Measurements from ENCODE around the gene P2RY1. TPM values are rescaled to one million over a fixed set of nuclear protein-coding genes. Genes with fewer than 3 reads are reported as not detected.

The P2RY1 gene
- total and polyA plus RNA-seq, 2 experiments from 2014 or later: 15.2 to 59.8 TPM

GRCh38 chr3:152825566-152825965 is 9.4 kb upstream of the P2RY1 start (continued):
- TF ChIP-seq, protein P1, sequence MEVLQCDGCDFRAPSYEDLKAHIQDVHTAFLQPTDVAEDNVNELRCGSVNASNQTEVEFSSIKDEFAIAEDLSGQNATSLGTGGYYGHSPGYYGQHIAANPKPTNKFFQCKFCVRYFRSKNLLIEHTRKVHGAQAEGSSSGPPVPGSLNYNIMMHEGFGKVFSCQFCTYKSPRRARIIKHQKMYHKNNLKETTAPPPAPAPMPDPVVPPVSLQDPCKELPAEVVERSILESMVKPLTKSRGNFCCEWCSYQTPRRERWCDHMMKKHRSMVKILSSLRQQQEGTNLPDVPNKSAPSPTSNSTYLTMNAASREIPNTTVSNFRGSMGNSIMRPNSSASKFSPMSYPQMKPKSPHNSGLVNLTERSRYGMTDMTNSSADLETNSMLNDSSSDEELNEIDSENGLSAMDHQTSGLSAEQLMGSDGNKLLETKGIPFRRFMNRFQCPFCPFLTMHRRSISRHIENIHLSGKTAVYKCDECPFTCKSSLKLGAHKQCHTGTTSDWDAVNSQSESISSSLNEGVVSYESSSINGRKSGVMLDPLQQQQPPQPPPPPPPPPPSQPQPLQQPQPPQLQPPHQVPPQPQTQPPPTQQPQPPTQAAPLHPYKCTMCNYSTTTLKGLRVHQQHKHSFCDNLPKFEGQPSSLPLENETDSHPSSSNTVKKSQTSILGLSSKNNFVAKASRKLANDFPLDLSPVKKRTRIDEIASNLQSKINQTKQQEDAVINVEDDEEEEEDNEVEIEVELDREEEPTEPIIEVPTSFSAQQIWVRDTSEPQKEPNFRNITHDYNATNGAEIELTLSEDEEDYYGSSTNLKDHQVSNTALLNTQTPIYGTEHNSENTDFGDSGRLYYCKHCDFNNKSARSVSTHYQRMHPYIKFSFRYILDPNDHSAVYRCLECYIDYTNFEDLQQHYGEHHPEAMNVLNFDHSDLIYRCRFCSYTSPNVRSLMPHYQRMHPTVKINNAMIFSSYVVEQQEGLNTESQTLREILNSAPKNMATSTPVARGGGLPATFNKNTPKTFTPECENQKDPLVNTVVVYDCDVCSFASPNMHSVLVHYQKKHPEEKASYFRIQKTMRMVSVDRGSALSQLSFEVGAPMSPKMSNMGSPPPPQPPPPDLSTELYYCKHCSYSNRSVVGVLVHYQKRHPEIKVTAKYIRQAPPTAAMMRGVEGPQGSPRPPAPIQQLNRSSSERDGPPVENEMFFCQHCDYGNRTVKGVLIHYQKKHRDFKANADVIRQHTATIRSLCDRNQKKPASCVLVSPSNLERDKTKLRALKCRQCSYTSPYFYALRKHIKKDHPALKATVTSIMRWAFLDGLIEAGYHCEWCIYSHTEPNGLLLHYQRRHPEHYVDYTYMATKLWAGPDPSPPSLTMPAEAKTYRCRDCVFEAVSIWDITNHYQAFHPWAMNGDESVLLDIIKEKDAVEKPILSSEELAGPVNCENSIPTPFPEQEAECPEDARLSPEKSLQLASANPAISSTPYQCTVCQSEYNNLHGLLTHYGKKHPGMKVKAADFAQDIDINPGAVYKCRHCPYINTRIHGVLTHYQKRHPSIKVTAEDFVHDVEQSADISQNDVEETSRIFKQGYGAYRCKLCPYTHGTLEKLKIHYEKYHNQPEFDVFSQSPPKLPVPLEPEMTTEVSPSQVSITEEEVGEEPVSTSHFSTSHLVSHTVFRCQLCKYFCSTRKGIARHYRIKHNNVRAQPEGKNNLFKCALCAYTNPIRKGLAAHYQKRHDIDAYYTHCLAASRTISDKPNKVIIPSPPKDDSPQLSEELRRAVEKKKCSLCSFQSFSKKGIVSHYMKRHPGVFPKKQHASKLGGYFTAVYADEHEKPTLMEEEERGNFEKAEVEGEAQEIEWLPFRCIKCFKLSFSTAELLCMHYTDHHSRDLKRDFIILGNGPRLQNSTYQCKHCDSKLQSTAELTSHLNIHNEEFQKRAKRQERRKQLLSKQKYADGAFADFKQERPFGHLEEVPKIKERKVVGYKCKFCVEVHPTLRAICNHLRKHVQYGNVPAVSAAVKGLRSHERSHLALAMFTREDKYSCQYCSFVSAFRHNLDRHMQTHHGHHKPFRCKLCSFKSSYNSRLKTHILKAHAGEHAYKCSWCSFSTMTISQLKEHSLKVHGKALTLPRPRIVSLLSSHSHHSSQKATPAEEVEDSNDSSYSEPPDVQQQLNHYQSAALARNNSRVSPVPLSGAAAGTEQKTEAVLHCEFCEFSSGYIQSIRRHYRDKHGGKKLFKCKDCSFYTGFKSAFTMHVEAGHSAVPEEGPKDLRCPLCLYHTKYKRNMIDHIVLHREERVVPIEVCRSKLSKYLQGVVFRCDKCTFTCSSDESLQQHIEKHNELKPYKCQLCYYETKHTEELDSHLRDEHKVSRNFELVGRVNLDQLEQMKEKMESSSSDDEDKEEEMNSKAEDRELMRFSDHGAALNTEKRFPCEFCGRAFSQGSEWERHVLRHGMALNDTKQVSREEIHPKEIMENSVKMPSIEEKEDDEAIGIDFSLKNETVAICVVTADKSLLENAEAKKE (CRISPR knock-in tag; IDR thresholded peaks at IDR 0.05): no peak
- no peak for TF ChIP-seq NANOG (IDR thresholded peaks at IDR 0.05; ENCODE audit: borderline replicate concordance)

GRCh38 chr3:152826476-152826875 is 8.5 kb upstream of the P2RY1 start:
- H3K27ac Mint-ChIP-seq: no peak overlapping the region
- Histone ChIP-seq H3K36me3 (ENCODE audit: insufficient read depth) (no peaks in the 10 kb centered on the region), H3K79me2 (replicated peaks; ENCODE audit: insufficient read depth) (no peaks in the 10 kb centered on the region), H3K4me3 (no peak overlapping the region), H3K4me1 (ENCODE audit: insufficient read depth) (peaks cover 6% of the 10 kb centered on the region; the same call in 1 of the 2 replicates), H4K20me1 (replicated peaks; ENCODE audit: insufficient read depth) (no peaks in the 10 kb centered on the region), H2AFZ (0 out of 2 replicates have a peak overlapping the region, but pooled peaks have one; percentile 87), H3F3A (replicated peaks; ENCODE audit: low read depth) (no peaks in the 10 kb centered on the region), H3K4me2 (no peak overlapping the region), H3K27ac (ENCODE audit: low read depth) (no peak overlapping the region), H3K9me2 (ENCODE audit: insufficient read depth) (no peaks in the 10 kb centered on the region), H3K27me3 (ENCODE audit: insufficient read depth) (no peaks in the 10 kb centered on the region)
- no peaks in the 10 kb centered on the region for H3K27me3 Mint-ChIP-seq (ENCODE audit: insufficient read depth, low read depth, poor library complexity)
- no peaks in the 10 kb centered on the region for H3K36me3 Mint-ChIP-seq (ENCODE audit: low read depth)
- no peaks in the 10 kb centered on the region for H3K4me1 Mint-ChIP-seq
- DNase-seq (ENCODE audit: low spot score) (no peak), ATAC-seq (no peak)
- H3K4me3 Mint-ChIP-seq: no peak overlapping the region
- H3K9me3 Mint-ChIP-seq: no peaks in the 10 kb centered on the region
- TF ChIP-seq CREB1 (CRISPR knock-in tag; IDR thresholded peaks at IDR 0.05; ENCODE audit: low read depth) (no peak), POLR2AphosphoS5 (IDR thresholded peaks at IDR 0.05; ENCODE audit: low read depth) (no peak), ZNF331 (CRISPR knock-in tag; IDR thresholded peaks at IDR 0.05; ENCODE audit: low read depth) (no peak)
- TF ChIP-seq, protein P1 (CRISPR knock-in tag; IDR thresholded peaks at IDR 0.05): no peak
- TF ChIP-seq, protein P2, sequence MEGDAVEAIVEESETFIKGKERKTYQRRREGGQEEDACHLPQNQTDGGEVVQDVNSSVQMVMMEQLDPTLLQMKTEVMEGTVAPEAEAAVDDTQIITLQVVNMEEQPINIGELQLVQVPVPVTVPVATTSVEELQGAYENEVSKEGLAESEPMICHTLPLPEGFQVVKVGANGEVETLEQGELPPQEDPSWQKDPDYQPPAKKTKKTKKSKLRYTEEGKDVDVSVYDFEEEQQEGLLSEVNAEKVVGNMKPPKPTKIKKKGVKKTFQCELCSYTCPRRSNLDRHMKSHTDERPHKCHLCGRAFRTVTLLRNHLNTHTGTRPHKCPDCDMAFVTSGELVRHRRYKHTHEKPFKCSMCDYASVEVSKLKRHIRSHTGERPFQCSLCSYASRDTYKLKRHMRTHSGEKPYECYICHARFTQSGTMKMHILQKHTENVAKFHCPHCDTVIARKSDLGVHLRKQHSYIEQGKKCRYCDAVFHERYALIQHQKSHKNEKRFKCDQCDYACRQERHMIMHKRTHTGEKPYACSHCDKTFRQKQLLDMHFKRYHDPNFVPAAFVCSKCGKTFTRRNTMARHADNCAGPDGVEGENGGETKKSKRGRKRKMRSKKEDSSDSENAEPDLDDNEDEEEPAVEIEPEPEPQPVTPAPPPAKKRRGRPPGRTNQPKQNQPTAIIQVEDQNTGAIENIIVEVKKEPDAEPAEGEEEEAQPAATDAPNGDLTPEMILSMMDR (conservative IDR thresholded peaks at IDR 0.05; ENCODE audit: low read depth in 2 of 2): no peak
- TF ChIP-seq, protein P3, sequence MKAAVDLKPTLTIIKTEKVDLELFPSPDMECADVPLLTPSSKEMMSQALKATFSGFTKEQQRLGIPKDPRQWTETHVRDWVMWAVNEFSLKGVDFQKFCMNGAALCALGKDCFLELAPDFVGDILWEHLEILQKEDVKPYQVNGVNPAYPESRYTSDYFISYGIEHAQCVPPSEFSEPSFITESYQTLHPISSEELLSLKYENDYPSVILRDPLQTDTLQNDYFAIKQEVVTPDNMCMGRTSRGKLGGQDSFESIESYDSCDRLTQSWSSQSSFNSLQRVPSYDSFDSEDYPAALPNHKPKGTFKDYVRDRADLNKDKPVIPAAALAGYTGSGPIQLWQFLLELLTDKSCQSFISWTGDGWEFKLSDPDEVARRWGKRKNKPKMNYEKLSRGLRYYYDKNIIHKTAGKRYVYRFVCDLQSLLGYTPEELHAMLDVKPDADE (IDR thresholded peaks at IDR 0.05): no peak

Data from GM23338 (cell line).